Measurements from ENCODE around the gene DPH1.

DPH1 gene

DNA sequence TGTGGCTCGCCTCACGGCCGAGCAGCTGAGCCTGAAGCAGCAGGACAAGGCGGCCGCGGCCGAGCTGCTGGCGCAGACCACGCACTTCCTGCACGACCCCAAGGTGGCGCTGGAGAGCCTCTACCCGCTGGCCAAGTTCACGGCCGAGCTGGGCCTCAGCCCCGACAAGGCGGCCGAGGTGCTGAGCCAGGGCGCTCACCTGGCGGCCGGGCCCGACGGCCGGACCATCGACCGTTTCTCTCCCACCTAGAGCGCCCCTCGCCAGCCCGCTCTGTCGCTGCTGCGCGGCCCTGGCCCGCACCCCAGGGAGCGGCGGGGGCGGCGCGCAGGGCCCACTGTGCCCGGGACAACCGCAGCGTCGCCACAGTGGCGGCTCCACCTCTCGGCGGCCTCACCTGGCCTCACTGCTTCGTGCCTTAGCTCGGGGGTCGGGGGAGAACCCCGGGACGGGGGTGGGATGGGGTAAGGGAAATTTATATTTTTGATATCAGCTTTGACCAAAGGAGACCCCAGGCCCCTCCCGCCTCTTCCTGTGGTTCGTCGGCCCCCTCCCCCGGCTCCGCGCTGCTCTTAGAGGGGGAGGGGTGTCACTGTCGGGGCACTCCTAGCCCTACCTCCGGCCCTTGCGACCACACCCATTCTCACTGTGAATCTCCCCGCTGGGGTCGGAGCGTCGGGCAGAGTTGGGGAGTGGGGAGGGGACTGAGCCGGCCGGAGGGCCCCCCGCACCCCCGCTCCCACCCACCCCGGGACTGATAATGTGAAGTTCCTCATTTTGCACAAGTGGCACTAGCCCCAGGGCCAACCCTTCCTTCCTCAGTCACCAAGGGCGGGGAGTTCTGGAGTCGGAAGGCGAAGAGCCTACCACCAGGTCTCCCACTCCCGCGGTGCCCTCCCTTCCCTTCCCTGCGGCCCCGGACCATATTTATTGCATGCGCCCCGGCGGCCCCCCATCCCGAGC lies 28.9 kb downstream of the DPH1 start:
- Histone ChIP-seq H3K9me3 (ENCODE audit: insufficient read depth, low read depth, low read length) (no peaks in the 10 kb centered on the region), H3K4me2 (ENCODE audit: low read depth, low read length, poor library complexity, severe bottlenecking) (no peak overlapping the region), H3K27me3 (ENCODE audit: insufficient read depth, low read length, poor library complexity, severe bottlenecking) (no peaks in the 10 kb centered on the region), H3F3A (ENCODE audit: low read depth) (no peaks in the 10 kb centered on the region), H3K9me2 (replicated peaks; ENCODE audit: low read depth, low read length) (no peaks in the 10 kb centered on the region), H3K4me3 (ENCODE audit: low read length, poor library complexity, severe bottlenecking) (no peak overlapping the region), H3K9ac (ENCODE audit: low read depth, low read length, poor library complexity, severe bottlenecking) (no peak overlapping the region), H4K20me1 (ENCODE audit: insufficient read depth, low read length, poor library complexity, severe bottlenecking) (no peaks in the 10 kb centered on the region), H3K79me2 (ENCODE audit: insufficient read depth, low read length) (no peaks in the 10 kb centered on the region), H3K36me3 (ENCODE audit: insufficient read depth, low read length) (peaks cover 40% of the 10 kb centered on the region; the same call in 1 of the 2 replicates), H2AFZ (ENCODE audit: low read length) (no peak overlapping the region), H3K4me1 (ENCODE audit: insufficient read depth, low read length, poor library complexity, severe bottlenecking) (peaks cover 12% of the 10 kb centered on the region)
- no peak for TF ChIP-seq EZH2phosphoT487 (IDR thresholded peaks at IDR 0.05; ENCODE audit: borderline replicate concordance)
- TF ChIP-seq, protein P1, sequence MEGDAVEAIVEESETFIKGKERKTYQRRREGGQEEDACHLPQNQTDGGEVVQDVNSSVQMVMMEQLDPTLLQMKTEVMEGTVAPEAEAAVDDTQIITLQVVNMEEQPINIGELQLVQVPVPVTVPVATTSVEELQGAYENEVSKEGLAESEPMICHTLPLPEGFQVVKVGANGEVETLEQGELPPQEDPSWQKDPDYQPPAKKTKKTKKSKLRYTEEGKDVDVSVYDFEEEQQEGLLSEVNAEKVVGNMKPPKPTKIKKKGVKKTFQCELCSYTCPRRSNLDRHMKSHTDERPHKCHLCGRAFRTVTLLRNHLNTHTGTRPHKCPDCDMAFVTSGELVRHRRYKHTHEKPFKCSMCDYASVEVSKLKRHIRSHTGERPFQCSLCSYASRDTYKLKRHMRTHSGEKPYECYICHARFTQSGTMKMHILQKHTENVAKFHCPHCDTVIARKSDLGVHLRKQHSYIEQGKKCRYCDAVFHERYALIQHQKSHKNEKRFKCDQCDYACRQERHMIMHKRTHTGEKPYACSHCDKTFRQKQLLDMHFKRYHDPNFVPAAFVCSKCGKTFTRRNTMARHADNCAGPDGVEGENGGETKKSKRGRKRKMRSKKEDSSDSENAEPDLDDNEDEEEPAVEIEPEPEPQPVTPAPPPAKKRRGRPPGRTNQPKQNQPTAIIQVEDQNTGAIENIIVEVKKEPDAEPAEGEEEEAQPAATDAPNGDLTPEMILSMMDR (conservative IDR thresholded peaks at IDR 0.05; ENCODE audit: low read length), result peak; percentile 45

DNA sequence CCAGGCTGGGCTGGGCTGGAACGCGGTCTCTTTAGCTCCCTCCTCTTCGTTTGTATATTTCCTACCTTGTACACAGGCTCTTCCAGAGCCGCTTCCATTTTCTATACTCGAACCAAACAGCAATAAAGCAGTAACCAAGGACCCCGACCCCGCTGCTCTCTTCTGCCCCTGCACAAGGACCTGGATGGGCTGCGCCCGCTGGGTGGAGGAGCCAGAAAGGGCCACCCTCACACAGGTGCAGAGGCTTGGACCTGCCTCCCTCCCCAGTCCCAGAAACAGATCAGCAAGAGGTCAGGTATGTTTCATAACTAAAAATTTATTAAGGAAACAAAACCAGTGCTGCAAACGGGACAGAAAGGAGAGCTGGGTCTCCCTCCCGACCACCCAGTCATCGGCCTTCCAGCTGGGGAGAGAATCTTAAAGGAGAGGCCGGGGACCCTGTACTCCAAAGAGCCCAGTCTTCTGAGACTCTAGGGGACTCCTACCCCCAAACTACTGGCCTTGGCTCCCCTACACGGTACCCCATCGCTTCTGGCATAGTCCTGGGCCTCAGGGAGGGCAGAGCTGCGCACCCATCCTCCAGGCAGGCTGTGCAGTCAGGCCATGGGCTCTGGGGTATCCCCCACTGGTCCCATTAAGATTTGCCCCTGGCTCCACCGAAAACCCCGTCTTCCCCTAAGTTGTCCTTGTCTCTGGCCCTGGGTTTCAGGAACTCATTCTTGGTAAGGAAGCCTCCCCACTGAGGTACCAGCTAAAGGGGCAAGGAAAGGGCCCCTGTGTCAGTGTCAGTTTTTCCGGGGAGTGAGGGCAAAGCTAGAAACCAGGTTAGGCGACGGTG lies 29.8 kb downstream of the DPH1 start:
- TF ChIP-seq EZH2phosphoT487 (IDR thresholded peaks at IDR 0.05; ENCODE audit: borderline replicate concordance), result no peak
- TF ChIP-seq, protein P1 (conservative IDR thresholded peaks at IDR 0.05; ENCODE audit: low read length), result no peak
- Histone ChIP-seq H3K36me3 (ENCODE audit: insufficient read depth, low read length) (peaks cover 49% of the 10 kb centered on the region; the same call in 1 of the 2 replicates), H3K27me3 (ENCODE audit: insufficient read depth, low read length, poor library complexity, severe bottlenecking) (no peaks in the 10 kb centered on the region), H3K4me1 (ENCODE audit: insufficient read depth, low read length, poor library complexity, severe bottlenecking) (peaks cover 4% of the 10 kb centered on the region), H2AFZ (ENCODE audit: low read length) (no peak overlapping the region), H3K4me3 (ENCODE audit: low read length, poor library complexity, severe bottlenecking) (no peak overlapping the region), H3F3A (ENCODE audit: low read depth) (no peaks in the 10 kb centered on the region), H4K20me1 (ENCODE audit: insufficient read depth, low read length, poor library complexity, severe bottlenecking) (no peaks in the 10 kb centered on the region), H3K9me2 (replicated peaks; ENCODE audit: low read depth, low read length) (no peaks in the 10 kb centered on the region), H3K9me3 (ENCODE audit: insufficient read depth, low read depth, low read length) (no peaks in the 10 kb centered on the region), H3K4me2 (ENCODE audit: low read depth, low read length, poor library complexity, severe bottlenecking) (no peak overlapping the region), H3K79me2 (ENCODE audit: insufficient read depth, low read length) (no peaks in the 10 kb centered on the region), H3K9ac (ENCODE audit: low read depth, low read length, poor library complexity, severe bottlenecking) (no peak overlapping the region)

DNA sequence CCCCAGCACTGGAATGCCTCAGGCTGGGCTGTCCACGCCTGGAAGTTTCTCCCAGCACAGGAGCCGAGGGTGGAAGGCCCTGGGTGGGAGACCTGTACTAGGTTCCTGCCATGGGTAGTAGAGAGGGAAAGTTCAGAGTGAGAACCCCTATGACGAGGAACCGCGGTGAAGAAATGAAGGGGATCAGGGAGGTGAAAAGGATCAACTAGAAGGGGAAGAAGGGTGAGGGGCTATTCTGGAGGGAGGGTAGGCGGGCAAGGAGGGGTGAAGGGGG lies 30.4 kb downstream of the DPH1 start:
- Histone ChIP-seq H3K9ac (ENCODE audit: low read depth, low read length, poor library complexity, severe bottlenecking) (no peak overlapping the region), H3K4me2 (ENCODE audit: low read depth, low read length, poor library complexity, severe bottlenecking) (no peak overlapping the region)

More for the DNA sequence above, 30.4 kb downstream of the DPH1 start:
- H3K4me3 ChIP-seq (ENCODE audit: low read length, poor library complexity, severe bottlenecking), result no peak overlapping the region
- no peaks in the 10 kb centered on the region for H3K9me3 ChIP-seq (ENCODE audit: insufficient read depth, low read depth, low read length)
- no peaks in the 10 kb centered on the region for H3K9me2 ChIP-seq (replicated peaks; ENCODE audit: low read depth, low read length)
- no peak overlapping the region for H2AFZ ChIP-seq (ENCODE audit: low read length)
- H3K4me1 ChIP-seq (ENCODE audit: insufficient read depth, low read length, poor library complexity, severe bottlenecking), result peaks cover 1% of the 10 kb centered on the region
- H3K36me3 ChIP-seq (ENCODE audit: insufficient read depth, low read length), result peaks cover 52% of the 10 kb centered on the region; the same call in 1 of the 2 replicates
- H3K79me2 ChIP-seq (ENCODE audit: insufficient read depth, low read length), result no peaks in the 10 kb centered on the region
- TF ChIP-seq, protein P1 (conservative IDR thresholded peaks at IDR 0.05; ENCODE audit: low read length), result no peak
- no peak for TF ChIP-seq EZH2phosphoT487 (IDR thresholded peaks at IDR 0.05; ENCODE audit: borderline replicate concordance)
- H3K27me3 ChIP-seq (ENCODE audit: insufficient read depth, low read length, poor library complexity, severe bottlenecking), result no peaks in the 10 kb centered on the region
- no peaks in the 10 kb centered on the region for H4K20me1 ChIP-seq (ENCODE audit: insufficient read depth, low read length, poor library complexity, severe bottlenecking)
- H3F3A ChIP-seq (ENCODE audit: low read depth), result no peaks in the 10 kb centered on the region
